Measurements from ENCODE around the gene LAMA5.

- TF ChIP-seq, protein P1, sequence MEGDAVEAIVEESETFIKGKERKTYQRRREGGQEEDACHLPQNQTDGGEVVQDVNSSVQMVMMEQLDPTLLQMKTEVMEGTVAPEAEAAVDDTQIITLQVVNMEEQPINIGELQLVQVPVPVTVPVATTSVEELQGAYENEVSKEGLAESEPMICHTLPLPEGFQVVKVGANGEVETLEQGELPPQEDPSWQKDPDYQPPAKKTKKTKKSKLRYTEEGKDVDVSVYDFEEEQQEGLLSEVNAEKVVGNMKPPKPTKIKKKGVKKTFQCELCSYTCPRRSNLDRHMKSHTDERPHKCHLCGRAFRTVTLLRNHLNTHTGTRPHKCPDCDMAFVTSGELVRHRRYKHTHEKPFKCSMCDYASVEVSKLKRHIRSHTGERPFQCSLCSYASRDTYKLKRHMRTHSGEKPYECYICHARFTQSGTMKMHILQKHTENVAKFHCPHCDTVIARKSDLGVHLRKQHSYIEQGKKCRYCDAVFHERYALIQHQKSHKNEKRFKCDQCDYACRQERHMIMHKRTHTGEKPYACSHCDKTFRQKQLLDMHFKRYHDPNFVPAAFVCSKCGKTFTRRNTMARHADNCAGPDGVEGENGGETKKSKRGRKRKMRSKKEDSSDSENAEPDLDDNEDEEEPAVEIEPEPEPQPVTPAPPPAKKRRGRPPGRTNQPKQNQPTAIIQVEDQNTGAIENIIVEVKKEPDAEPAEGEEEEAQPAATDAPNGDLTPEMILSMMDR (IDR thresholded peaks at IDR 0.05) = no peak
- TF ChIP-seq EP300 (IDR thresholded peaks at IDR 0.05) (no peak), POLR2A (IDR thresholded peaks at IDR 0.05) (no peak)
These were observed 52.3 kb downstream of the LAMA5 start for GRCh38 chr20:62314711-62315302.

Measured in ovary (tissue), 3 donors.